Measurements from ENCODE around the gene TMEM106C.

The TMEM106C gene

DNA sequence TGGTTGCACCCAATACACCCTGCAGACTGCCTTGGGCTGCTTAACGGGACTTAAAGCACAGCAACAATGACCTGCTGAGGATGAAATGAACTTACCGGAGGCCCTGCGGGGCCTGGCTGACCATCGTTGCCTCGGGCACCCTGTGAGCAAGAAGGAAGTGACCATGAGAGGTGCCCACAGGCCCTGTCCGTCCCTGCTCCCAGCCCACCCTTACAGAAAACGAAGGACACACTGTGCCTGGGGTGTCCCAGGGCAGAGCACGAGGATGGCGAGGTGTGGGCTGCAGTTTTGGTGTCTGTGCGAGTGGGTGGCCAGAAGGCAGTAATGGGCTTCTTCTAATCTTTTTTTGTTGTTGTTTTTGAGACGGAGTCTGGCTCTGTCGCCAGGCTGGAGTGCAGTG, 26.3 kb downstream of the TMEM106C start:
- TF ChIP-seq ZNF8 (CRISPR knock-in tag; IDR thresholded peaks at IDR 0.05) (no peak), TOX (CRISPR knock-in tag; IDR thresholded peaks at IDR 0.05; ENCODE audit: borderline replicate concordance) (no peak), ARNTL (CRISPR knock-in tag; IDR thresholded peaks at IDR 0.05; ENCODE audit: borderline replicate concordance, low read depth) (no peak), BACH2 (CRISPR knock-in tag; IDR thresholded peaks at IDR 0.05; ENCODE audit: borderline replicate concordance) (no peak), ESRRG (CRISPR knock-in tag; IDR thresholded peaks at IDR 0.05) (no peak)
- TF ChIP-seq, protein P1, sequence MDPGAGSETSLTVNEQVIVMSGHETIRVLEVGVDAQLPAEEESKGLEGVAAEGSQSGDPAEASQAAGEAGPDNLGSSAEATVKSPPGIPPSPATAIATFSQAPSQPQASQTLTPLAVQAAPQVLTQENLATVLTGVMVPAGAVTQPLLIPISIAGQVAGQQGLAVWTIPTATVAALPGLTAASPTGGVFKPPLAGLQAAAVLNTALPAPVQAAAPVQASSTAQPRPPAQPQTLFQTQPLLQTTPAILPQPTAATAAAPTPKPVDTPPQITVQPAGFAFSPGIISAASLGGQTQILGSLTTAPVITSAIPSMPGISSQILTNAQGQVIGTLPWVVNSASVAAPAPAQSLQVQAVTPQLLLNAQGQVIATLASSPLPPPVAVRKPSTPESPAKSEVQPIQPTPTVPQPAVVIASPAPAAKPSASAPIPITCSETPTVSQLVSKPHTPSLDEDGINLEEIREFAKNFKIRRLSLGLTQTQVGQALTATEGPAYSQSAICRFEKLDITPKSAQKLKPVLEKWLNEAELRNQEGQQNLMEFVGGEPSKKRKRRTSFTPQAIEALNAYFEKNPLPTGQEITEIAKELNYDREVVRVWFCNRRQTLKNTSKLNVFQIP (CRISPR knock-in tag; IDR thresholded peaks at IDR 0.05; ENCODE audit: borderline replicate concordance, low read depth) = no peak
- ATAC-seq = no peak

DNA sequence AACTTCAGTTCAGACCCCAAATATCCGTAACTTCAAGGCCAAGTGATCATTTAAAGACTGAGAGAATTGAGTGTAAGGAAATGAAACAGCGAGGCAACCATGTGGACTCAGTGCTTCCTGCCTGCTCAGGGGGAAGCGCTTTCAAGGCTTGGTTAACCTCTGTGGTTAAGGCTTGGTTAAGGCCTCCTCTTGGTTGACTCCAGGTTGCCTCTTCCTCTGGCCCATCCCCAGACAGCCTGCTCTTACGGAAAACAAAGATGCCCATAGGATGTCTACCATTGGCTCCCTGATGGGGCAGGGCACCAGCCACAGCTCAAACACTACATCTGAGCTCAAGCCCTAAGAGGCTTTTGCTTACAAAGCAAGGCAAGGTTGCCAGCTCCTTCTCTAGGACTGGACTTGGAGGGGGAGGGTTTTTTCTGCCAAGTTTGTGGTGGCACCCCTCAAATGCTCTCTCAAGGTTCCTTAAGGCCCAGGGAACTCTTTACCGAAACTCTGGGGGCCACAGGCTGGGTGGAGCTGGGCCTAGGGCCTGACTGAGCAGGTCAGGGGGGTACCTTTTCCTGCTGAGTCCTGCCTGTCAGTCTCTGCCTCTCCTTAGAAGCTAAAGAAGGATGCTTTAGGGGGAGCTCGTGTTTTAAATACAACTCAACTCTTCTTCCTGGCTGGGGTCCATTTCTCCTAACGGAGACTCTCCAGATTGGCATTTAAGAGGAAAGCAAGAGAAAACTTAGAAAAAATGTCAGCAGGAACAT, 27.1 kb downstream of the TMEM106C start:
- TF ChIP-seq, protein P1 (CRISPR knock-in tag; IDR thresholded peaks at IDR 0.05; ENCODE audit: borderline replicate concordance, low read depth) = no peak
- TF ChIP-seq CSDC2 (CRISPR knock-in tag; IDR thresholded peaks at IDR 0.05) = no peak
- TF ChIP-seq RARB (CRISPR knock-in tag; IDR thresholded peaks at IDR 0.05) = no peak
- no peak for TF ChIP-seq ESRRG (CRISPR knock-in tag; IDR thresholded peaks at IDR 0.05)
- no peak for TF ChIP-seq OSR1 (CRISPR knock-in tag; IDR thresholded peaks at IDR 0.05)
- no peak for TF ChIP-seq BACH2 (CRISPR knock-in tag; IDR thresholded peaks at IDR 0.05; ENCODE audit: borderline replicate concordance)
- TF ChIP-seq ZC3H10 (CRISPR knock-in tag; IDR thresholded peaks at IDR 0.05) = no peak
- no peak for TF ChIP-seq PPARA (CRISPR knock-in tag; IDR thresholded peaks at IDR 0.05; ENCODE audit: borderline replicate concordance)
- TF ChIP-seq ZFP3 (CRISPR knock-in tag; IDR thresholded peaks at IDR 0.05) = no peak
- no peak for TF ChIP-seq SNAI2 (CRISPR knock-in tag; IDR thresholded peaks at IDR 0.05)
- TF ChIP-seq, protein P2, sequence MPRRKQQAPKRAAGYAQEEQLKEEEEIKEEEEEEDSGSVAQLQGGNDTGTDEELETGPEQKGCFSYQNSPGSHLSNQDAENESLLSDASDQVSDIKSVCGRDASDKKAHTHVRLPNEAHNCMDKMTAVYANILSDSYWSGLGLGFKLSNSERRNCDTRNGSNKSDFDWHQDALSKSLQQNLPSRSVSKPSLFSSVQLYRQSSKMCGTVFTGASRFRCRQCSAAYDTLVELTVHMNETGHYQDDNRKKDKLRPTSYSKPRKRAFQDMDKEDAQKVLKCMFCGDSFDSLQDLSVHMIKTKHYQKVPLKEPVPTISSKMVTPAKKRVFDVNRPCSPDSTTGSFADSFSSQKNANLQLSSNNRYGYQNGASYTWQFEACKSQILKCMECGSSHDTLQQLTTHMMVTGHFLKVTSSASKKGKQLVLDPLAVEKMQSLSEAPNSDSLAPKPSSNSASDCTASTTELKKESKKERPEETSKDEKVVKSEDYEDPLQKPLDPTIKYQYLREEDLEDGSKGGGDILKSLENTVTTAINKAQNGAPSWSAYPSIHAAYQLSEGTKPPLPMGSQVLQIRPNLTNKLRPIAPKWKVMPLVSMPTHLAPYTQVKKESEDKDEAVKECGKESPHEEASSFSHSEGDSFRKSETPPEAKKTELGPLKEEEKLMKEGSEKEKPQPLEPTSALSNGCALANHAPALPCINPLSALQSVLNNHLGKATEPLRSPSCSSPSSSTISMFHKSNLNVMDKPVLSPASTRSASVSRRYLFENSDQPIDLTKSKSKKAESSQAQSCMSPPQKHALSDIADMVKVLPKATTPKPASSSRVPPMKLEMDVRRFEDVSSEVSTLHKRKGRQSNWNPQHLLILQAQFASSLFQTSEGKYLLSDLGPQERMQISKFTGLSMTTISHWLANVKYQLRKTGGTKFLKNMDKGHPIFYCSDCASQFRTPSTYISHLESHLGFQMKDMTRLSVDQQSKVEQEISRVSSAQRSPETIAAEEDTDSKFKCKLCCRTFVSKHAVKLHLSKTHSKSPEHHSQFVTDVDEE (CRISPR knock-in tag; IDR thresholded peaks at IDR 0.05) = no peak
- no peak for TF ChIP-seq ZNF70 (CRISPR knock-in tag; IDR thresholded peaks at IDR 0.05)
- TF ChIP-seq, protein P3, sequence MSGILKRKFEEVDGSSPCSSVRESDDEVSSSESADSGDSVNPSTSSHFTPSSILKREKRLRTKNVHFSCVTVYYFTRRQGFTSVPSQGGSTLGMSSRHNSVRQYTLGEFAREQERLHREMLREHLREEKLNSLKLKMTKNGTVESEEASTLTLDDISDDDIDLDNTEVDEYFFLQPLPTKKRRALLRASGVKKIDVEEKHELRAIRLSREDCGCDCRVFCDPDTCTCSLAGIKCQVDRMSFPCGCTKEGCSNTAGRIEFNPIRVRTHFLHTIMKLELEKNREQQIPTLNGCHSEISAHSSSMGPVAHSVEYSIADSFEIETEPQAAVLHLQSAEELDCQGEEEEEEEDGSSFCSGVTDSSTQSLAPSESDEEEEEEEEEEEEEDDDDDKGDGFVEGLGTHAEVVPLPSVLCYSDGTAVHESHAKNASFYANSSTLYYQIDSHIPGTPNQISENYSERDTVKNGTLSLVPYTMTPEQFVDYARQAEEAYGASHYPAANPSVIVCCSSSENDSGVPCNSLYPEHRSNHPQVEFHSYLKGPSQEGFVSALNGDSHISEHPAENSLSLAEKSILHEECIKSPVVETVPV (CRISPR knock-in tag; IDR thresholded peaks at IDR 0.05) = no peak
- TF ChIP-seq GLIS3 (CRISPR knock-in tag; IDR thresholded peaks at IDR 0.05) = no peak
- TF ChIP-seq, protein P4, sequence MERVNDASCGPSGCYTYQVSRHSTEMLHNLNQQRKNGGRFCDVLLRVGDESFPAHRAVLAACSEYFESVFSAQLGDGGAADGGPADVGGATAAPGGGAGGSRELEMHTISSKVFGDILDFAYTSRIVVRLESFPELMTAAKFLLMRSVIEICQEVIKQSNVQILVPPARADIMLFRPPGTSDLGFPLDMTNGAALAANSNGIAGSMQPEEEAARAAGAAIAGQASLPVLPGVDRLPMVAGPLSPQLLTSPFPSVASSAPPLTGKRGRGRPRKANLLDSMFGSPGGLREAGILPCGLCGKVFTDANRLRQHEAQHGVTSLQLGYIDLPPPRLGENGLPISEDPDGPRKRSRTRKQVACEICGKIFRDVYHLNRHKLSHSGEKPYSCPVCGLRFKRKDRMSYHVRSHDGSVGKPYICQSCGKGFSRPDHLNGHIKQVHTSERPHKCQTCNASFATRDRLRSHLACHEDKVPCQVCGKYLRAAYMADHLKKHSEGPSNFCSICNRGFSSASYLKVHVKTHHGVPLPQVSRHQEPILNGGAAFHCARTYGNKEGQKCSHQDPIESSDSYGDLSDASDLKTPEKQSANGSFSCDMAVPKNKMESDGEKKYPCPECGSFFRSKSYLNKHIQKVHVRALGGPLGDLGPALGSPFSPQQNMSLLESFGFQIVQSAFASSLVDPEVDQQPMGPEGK (CRISPR knock-in tag; IDR thresholded peaks at IDR 0.05; ENCODE audit: borderline replicate concordance) = no peak
- ATAC-seq = no peak
